HG02852 (cell line): ENCODE results near the gene NTN3.

Experiments
- ATAC-seq: cut with Tn5 transposase; IDR thresholded peaks from one replicate; pipeline ENCODE4 v1.9.1; 2021; ENCODE audit warnings: mild to moderate bottlenecking, moderate library complexity; ENCODE audit not compliant: unreplicated experiment

NTN3 gene

DNA sequence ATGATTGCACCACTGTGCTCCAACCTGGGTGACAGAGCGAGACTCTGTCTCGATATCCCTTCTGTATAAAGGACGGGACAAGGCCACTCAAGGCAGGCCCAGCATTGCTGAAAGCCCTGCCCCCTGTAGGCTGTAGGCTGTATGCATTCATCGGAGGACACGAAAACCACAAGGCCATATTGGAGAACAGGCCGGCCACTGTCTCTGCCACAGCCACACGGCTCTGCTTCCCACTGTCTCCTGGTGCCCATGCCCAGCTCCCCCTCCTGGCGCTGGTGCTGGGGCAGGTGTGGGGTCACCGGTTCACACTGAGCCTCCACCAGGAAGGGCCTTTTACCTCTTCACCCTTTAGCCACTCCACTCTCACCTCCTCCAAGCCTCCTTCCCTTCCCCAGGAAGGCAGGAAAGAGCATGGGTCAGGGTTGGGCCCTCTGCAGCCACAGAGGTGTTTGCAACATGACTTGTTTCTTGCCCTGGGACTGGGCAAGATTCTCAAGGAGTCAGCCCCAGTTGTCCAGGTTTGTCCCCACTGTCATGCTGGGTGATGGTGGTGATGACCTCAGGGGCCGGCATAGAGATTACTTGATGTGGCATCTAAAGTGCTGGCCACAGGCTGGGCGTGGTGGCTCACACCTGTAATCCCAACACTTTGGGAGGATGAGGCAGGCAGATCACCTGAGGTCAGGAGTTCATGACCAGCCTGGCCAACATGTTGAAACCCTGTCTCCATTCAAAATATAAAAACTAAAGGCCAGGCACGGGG lies 5.3 kb upstream of the NTN3 start:
- ATAC-seq, result no peak

DNA sequence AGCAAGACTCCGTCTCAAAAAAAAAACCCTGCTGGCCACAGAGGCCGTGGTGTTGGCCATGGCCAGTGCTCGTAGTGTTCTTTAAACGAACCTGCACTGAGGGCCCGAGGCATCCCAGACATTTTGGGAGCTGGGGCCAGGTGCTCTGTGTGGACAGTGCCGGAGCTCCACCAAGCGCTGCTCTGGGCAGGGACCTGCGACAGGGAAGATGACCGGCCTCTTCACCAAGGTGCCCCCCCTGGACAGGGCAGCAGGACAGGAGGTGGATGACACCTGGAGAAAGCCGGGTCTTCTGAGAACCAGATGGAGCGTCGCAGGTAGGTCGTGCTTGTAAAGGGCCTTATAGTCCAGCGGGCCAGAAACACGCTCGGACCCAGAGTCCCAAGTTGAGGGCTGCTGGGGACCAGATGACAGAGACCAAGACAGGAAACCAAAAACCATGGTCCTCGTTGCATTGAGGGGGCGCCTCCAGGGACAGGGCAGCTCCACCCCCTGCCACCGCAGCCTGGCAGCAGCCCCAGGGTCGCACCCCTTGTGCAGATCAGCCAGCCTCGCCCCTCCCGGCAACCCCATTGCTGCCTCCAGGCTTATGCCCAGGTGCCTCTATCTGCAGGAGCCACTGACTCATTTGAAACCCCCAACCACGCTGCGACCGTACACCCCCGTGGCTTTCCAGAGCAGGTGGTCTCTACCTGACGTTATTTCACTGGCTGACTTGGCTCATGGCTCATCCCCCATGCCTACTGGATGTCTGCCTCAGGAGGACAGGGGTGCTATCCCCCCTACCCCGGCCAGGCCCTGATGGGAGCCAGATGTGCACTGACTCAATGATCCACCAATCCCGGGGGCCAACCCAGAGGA lies 4.2 kb upstream of the NTN3 start:
- ATAC-seq, result no peak

GRCh38 chr16:2467528-2468232 lies 3.4 kb upstream of the NTN3 start:
- ATAC-seq, result no peak

GRCh38 chr16:2468233-2468724 lies 2.8 kb upstream of the NTN3 start:
- no peak for ATAC-seq

- ATAC-seq, result no peak
Observed at GRCh38 chr16:2468725-2469398, 2.2 kb upstream of the NTN3 start.

GRCh38 chr16:2469399-2470233 lies 1.5 kb upstream of the NTN3 start:
- ATAC-seq, result no peak

DNA sequence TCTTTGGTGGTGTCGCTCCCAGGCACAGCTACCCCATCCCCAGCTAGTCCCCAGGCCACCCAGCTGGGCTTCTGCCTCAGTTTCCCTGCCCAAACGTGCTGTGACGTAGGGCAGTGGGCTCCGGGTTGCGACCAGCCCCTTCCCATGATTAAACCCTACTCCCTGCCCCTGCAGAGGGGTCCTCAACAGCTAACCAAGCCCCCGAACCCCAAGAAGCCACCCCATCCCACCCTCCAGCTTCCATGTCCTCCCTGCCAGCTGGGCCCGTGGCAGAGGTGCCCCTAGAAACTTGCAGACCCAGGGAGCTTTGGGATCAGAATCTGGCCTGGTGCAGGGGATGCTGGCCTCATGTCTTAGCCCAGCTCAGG lies 879 bp upstream of the NTN3 start:
- no peak for ATAC-seq

GRCh38 chr16:2470603-2471015 lies 488 bp upstream of the NTN3 start:
- ATAC-seq, result no peak

GRCh38 chr16:2471653-2472487 lies 773 bp downstream of the NTN3 start:
- ATAC-seq, result no peak

- ATAC-seq, result no peak
Observed at GRCh38 chr16:2472488-2472864, 1.4 kb downstream of the NTN3 start.

DNA sequence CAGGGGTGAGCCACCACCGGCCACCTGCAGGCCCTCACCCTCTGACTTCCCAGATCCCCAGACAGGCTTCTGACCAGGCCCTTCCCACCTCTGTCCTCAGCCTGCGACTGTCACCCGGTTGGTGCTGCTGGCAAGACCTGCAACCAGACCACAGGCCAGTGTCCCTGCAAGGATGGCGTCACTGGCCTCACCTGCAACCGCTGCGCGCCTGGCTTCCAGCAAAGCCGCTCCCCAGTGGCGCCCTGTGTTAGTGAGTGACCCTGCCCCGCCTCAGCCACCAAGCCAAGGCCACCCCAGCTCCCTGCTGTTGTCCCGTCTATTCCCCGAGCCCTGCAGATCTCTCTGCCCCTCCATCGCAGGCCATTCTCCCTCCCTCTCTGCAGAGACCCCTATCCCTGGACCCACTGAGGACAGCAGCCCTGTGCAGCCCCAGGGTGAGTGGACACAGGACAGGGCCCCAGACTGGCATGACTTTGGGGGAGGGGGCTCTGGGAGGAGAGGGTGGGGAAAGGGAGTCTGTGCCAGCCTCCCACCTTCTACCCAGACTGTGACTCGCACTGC lies 1.9 kb downstream of the NTN3 start:
- no peak for ATAC-seq

GRCh38 chr16:2473446-2473926 lies 2.4 kb downstream of the NTN3 start:
- no peak for ATAC-seq

DNA sequence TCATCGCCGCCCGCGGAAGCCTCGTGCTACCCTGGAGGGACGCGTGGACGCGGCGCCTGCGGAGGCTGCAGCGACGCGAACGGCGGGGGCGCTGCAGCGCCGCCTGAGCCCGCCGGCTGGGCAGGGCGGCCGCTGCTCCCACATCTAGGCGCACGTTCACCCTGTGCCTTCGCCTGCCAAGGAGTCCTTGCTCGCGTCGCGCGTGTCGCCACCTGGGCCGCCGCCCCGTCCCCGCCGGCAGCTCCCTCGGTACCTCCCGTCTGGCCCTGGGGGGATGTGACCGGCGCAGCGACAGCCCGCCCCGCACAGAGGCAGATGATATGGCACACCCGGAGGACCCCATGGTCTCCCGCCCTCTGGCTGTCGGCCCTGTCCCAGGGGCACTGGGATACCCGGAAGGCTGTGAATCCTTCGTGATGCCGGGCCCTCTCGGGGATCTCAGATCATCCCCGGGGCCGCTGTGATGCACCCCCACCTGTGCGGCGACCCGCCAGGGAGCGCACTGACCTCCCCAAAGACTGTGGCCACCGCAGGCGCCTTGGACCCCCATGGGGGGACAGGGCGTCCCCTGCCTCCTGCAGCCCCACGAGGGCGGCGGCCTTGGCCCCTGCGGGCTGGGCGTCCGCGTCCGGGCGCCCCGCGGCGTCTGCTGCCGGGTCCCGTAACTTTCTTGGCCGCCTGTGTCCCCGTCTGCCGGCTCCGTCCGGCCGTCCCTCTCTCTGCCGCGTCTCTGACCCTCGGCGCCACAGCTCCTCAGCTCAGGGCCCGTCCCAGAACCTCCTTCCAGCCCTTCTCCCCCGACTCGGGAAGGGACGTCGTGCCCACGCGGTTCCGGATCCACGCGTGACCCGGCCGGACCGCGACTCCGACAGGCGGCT lies 3.1 kb downstream of the NTN3 start:
- peak; percentile 24 for ATAC-seq

DNA sequence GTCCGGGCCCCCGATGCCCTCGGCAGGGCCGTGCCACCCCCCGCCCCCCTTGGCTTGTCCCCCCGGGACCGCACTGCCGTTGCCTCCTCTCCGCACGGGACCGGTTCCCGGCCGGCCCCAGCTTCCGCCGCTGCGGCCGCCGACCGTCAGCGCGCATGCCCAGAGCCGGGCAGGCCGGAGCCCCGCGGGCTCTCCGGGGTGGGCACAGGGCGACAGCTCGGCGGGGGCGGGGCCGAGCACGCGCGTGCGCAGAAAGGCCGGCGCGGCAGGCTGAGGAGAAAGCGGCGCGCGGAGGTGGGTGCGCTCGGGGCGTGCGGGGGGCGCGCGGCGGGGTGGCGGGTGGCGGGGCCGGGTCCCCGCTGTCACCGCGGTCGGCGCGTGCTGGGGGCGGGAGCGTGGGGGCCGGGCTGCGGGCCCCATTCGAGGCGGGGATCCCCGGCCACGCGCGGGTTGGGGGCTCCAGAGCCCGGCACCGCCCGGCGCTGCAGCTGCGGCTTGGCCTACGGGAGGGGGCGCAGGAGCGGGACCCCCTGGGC lies 3.8 kb downstream of the NTN3 start, which contains the start of gene TBC1D24:
Gene TBC1D24 (plus strand): TSS at position 251 of the 536 bp plus-strand sequence. CDS start 21,022 bp downstream, outside the sequence.
- peak; percentile 64 for ATAC-seq

DNA sequence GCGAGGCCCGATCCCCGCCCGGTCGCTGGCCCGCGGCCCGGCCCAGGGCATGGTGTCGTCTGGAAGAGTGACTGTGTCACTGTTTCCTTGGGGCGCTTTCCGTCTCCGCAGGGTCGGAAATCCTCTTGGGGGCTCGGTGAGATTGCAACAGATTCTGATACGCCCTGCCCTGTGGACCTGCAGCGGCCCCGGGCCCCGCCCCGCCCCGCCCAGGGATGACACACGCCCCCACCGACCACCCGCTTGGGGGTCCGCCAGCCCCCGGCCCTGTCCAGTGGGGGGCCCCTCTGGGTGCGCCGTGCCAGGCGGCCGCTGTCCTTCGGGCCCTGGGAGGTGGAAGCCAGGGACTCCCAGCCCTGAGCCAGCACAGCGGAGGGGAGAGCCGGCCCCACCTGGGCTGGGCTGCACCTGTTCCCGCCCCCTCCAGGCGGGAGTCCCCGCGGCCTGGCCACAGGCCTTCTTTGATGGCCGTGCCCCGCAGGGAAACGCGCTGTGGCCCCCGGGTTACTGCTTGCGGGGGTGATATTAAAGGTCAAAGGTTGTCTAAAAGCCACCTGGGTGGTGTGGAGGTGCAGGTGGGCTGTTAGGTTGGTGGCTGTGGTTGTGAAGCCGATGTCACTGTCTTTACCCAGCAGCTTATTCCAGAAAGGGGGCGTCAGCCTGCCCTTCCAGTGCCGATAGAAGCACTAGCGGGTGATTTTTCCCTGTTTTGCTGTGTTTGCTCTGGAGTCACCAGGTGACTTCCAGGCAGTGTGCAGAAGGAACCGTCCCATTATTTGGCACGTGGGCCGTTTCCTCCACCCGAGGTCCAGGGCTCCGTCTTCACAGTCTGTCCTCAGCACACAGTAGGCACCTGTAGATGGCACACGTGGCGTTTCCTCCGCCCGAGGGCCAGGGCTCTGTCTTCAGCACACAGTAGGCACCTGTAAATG lies 4.6 kb downstream of the NTN3 start:
- no peak for ATAC-seq

DNA sequence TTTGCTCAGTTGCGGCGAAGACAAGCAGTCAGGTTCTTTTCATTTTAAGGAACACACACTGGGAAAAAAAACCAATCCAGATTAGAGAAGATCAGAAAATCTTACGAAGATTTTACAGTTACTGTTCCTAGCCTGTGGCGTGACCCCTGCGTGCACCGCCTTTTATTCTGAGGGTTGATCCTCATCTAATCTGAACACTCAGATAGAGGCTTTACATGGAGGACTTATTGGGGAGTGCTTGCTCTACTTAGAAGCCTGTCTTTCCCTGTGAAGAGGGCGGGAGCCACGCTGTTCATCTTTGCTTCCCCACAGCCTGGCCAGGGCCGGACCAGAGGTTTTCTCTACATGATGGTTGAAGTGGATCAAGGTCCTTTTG lies 5.2 kb downstream of the NTN3 start:
- ATAC-seq, result no peak
